WI38 (cell line): ENCODE data around the gene MED22.

ENCODE experiments used
- H3K4me3 ChIP-seq: 2 replicates; pipeline ENCODE4 v1.5.1; 2011; ENCODE audit warnings: low read depth, mild to moderate bottlenecking, control low read depth, low read length
- TF ChIP-seq, protein P1 (sequence below): IDR thresholded peaks from 2 replicates; pipeline ENCODE4 v1.5.1; 2012; ENCODE audit warnings: low read depth, mild to moderate bottlenecking, control low read depth, low read length

MED22 gene

DNA sequence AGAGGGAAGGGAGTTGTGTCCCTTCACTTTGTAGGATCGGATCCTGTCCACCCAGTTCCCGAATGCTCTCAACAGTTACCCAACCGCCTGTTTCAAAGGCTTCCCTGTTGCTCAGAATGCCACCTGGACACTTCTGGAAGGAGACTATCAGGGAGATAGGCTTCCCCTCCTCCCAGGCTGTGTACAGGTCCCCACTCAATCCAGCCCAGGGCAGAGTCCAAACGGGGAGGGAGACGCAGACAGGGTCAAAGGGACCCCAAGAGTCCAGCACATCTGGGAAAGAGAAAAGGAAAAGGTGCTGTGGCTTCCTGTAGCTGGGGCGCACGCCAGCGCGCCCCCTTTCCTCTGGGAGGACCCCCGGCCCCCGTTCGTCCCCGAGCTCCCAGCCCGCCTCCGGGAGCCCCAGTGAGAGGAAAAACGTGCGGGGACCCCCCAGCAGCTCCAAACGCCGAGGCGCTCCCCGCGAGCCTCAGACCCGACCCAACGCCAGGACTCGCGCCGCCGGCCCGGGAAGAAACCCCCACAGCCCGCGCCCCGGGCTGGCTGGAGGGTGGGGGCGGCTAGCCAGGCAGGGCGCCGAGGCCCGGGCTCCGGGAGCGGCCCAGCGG, 27.3 kb upstream of the MED22 start:
- H3K4me3 ChIP-seq, result peak overlapping the region; percentile 82
- TF ChIP-seq, protein P1, sequence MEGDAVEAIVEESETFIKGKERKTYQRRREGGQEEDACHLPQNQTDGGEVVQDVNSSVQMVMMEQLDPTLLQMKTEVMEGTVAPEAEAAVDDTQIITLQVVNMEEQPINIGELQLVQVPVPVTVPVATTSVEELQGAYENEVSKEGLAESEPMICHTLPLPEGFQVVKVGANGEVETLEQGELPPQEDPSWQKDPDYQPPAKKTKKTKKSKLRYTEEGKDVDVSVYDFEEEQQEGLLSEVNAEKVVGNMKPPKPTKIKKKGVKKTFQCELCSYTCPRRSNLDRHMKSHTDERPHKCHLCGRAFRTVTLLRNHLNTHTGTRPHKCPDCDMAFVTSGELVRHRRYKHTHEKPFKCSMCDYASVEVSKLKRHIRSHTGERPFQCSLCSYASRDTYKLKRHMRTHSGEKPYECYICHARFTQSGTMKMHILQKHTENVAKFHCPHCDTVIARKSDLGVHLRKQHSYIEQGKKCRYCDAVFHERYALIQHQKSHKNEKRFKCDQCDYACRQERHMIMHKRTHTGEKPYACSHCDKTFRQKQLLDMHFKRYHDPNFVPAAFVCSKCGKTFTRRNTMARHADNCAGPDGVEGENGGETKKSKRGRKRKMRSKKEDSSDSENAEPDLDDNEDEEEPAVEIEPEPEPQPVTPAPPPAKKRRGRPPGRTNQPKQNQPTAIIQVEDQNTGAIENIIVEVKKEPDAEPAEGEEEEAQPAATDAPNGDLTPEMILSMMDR, result no peak

DNA sequence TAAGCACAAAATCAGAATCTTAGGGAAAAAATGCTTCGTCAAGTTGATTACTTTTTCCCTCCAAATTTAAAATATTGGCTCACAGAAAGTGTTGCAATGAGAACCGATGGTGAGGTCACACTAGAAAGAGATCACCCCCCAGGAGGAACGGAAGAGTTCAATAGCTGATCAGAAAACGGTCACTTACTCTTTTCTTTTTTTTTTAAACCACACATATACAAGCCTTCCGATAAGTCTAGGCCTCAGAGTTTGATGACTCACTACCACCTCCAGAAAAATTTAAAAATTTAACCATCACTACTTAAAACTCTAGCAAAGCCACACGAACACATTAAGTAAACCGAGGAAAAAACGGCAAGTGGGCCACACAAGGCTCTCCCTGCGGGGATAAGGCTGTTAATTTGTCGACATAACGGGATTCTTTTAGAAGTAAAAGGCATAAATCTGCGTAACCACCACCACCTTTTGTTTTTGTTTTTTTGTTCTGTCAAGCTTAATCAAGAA, 26.7 kb upstream of the MED22 start:
- TF ChIP-seq, protein P1, result no peak
- H3K4me3 ChIP-seq, result peak overlapping the region; percentile 82

DNA sequence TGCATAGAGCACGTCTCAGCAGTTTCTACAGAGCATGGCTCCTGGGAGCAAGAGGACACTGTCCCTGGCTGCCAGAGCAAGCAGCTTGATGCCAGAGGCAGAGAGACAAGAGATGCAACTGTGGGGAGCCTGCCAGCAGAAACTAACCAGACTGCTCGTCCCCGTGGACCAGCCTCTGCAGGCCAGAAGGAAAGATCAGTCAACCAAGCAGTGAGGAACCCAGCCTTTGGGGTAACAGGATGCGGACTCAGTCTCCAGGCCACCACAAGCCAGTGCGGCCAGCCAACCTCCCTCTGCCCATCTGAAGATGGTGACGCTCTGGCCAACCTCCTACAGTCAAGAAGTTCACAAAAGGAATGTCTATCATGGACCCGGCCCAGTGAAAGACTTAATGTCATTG, 24.2 kb upstream of the MED22 start:
- TF ChIP-seq, protein P1, result no peak
- H3K4me3 ChIP-seq, result no peak overlapping the region

DNA sequence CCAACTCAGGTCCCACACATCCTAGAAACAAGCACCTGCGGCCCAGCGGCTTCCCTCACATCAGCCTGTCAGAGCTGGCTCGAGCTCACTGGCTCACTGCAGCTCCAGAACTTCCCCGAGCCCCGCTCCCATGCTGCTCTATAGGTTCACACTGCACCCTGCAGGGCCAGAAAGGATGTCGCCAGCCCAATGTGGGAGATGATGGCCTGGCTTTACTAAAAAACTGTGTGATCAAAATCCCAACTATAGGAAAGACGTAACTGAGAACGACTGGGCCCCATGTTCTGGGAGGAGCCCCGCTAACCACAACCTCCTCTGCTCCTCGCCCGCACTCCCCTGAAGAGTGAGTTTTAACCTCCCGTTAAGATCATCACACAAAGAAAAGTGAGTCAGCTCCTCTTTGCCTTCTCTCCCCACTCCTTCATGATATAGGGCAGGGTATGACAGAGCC, 23.4 kb upstream of the MED22 start:
- no peak overlapping the region for H3K4me3 ChIP-seq
- TF ChIP-seq, protein P1, result no peak

DNA sequence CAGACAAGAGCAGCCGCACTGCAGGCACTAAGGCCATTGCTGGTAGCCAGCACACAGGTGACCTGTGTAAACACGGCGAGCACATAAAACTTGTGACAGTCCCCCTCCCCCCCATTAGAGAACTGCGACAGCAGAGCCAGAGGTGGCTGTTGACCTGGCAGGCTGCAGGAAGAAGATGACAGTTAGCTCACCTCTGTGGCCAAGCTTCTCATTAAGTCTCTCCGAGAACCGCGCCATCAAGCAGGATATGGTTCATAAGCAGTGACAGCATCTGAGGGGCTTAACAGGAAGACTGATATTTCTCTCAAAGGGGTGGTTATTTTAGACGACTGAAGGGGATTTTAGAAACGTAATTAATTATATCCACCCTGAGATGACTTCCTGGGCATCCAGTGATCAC, 22.8 kb upstream of the MED22 start:
- TF ChIP-seq, protein P1, result no peak
- no peak overlapping the region for H3K4me3 ChIP-seq

DNA sequence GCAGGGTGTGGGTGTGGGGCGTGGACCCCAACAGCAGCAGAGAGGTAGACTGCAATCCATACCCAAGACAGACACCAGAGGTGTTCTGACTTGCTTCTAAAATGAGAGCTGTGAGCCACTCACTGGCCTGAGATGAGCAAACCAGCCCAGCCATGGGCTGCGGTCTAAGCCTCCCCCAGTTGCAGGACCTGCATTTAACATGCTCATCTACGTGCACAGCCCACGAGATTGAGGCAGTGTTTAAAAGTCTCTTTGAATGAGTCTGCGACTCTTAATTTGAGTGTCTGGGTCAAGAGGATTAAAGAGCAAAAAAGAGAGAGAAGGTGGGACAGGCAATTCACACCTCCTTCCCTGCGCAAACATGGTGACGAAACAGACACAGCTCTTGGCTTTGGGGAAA, 22.0 kb upstream of the MED22 start:
- no peak overlapping the region for H3K4me3 ChIP-seq
- TF ChIP-seq, protein P1, result no peak

DNA sequence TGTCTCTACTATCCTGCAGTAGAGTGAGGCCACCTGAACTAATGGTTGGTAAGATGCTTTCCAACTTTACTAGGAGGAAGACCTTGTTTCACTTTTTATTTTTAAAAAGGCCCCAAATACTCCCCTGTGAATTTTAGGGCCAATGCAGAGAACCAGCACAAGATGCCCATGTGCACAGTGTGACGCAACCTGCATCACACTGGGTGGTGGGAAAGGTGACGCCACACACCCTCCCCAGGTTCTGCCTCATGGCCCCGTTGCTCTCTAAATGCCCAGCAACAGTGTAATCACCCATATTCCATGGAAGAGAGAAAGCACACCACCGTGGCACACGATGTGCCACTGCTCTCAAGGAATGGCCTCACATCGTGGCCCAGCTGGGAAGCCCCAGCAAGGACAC, 21.5 kb upstream of the MED22 start:
- TF ChIP-seq, protein P1, result no peak
- H3K4me3 ChIP-seq, result no peak overlapping the region
